ENCODE results near the gene PPT1. TPM values are rescaled to one million over a fixed set of nuclear protein-coding genes. Genes with fewer than 3 reads are reported as not detected.

The PPT1 gene
- 41.4 and 55.4 TPM in 2 replicates for total RNA-seq (2012; rRNA removed)
- 19.9 and 22.7 TPM in 2 replicates for polyA plus RNA-seq (2012; rRNA removed)
- polyA plus RNA-seq (2012; cell fraction: cytosol; rRNA removed), result 9.5 and 13.9 TPM in 2 replicates
- 4.2 and 13.5 TPM in 2 replicates for polyA plus RNA-seq (2012; cell fraction: nucleus; rRNA removed; ENCODE audit: low replicate concordance)
- percentile 62 among the genes with signal in this experiment for Bru-seq, nascent RNA
- percentile 60 among the genes with signal in this experiment for BruChase-seq, experiment 1, labeled RNA remaining after a 6-hour chase
- percentile 50 among the genes with signal in this experiment for BruChase-seq, experiment 2, labeled RNA remaining after a 2-hour chase
- long read RNA-seq, full-length matches to known transcripts, result 48 of 52 reads
- long read RNA-seq, partial matches to known transcripts, result 4 of 52 reads
- long read RNA-seq, other reads (novel, unspliced or antisense), result 0 of 52 reads

- ChIA-PET CTCF (no interaction called here), POLR2A (ENCODE audit: unreplicated experiment) (no interaction called here)
- Histone ChIP-seq H2BK5ac (ENCODE audit: low read depth, low read length, poor library complexity, severe bottlenecking) (no peak within 1 kb of the TSS), H3K79me1 (ENCODE audit: low read depth in 1 of 2, low read length in 2 of 2) (peaks cover 24 to 30% of the 10 kb centered on the region in 2 experiments), H3K4ac (ENCODE audit: low read depth, low read length) (peak within 1 kb of the TSS; percentile 89), H3K4me3 (ENCODE audit: insufficient read depth, low read depth, low read length) (peak within 1 kb of the TSS; percentile 83), H3K4me2 (ENCODE audit: low read depth, low read length) (peak within 1 kb of the TSS; percentile 99), H3K18ac (ENCODE audit: low read depth, low read length) (peak within 1 kb of the TSS; percentile 64; the same call in 1 of the 2 replicates), H3K23ac (ENCODE audit: low read depth, low read length) (peak within 1 kb of the TSS; percentile 80), H3K27me3 (ENCODE audit: control insufficient read depth, insufficient read depth, low read length) (no peaks in the 10 kb centered on the region), H2BK20ac (ENCODE audit: low read depth, low read length) (no peak within 1 kb of the TSS), H2BK120ac (ENCODE audit: low read depth, low read length) (peak within 1 kb of the TSS; percentile 84), H3K27ac (ENCODE audit: insufficient read depth, low read length) (peak within 1 kb of the TSS; percentile 69), H4K20me1 (ENCODE audit: insufficient read depth, low read length) (0 out of 2 replicates have a peak, but pooled peaks cover 2% of the 10 kb centered on the region), H3K9me3 (ENCODE audit: control insufficient read depth, insufficient read depth, low read length) (no peaks in the 10 kb centered on the region), H2BK15ac (ENCODE audit: low read depth, low read length) (peak within 1 kb of the TSS; percentile 70; the same call in 1 of the 3 replicates), H3K14ac (replicated peaks; ENCODE audit: low read depth, low read length) (peak within 1 kb of the TSS; percentile 95), H4K91ac (ENCODE audit: insufficient read depth, low read depth, low read length) (peak within 1 kb of the TSS; percentile 57), H3K9ac (ENCODE audit: low read depth, low read length) (peak within 1 kb of the TSS; percentile 85), H3K36me3 (ENCODE audit: control insufficient read depth, insufficient read depth, low read length) (no peaks in the 10 kb centered on the region), H4K8ac (ENCODE audit: low read depth in 2 of 2, low read length in 2 of 2) (peak within 1 kb of the TSS; percentile 52 to 97), H2AFZ (replicated peaks; ENCODE audit: low read length, poor library complexity) (peak within 1 kb of the TSS; percentile 98), H3K56ac (ENCODE audit: extremely low read depth, insufficient read depth, low read length) (0 out of 2 replicates have a peak within 1 kb of the TSS, but pooled peaks have one; percentile 37), H4K5ac (ENCODE audit: low read depth, low read length) (peak within 1 kb of the TSS; percentile 91), H3K9me1 (ENCODE audit: insufficient read depth, low read length) (peaks cover 10% of the 10 kb centered on the region), H2AK9ac (replicated peaks; ENCODE audit: low read depth, low read length, poor library complexity) (peak within 1 kb of the TSS; percentile 92), H2AK5ac (ENCODE audit: low read depth, low read length) (no peak within 1 kb of the TSS), H3K4me1 (ENCODE audit: control insufficient read depth, insufficient read depth, low read length) (peaks cover 2% of the 10 kb centered on the region; the same call in 1 of the 2 replicates)
- TF ChIP-seq USF2 (IDR thresholded peaks at IDR 0.05; ENCODE audit: low read depth, low read length) (peak; percentile 91), SMC3 (IDR thresholded peaks at IDR 0.05; ENCODE audit: low read depth, low read length) (no peak), RCOR1 (IDR thresholded peaks at IDR 0.05; ENCODE audit: insufficient replicate concordance, low read length) (no peak), POLR2A (IDR thresholded peaks at IDR 0.05; ENCODE audit: low read depth, low read length) (peak; percentile 43; the same call in 1 of the 2 replicates), MAFK (IDR thresholded peaks at IDR 0.05; ENCODE audit: low read depth, low read length) (no peak), ELK1 (IDR thresholded peaks at IDR 0.05; ENCODE audit: borderline replicate concordance, low read depth, low read length) (no peak), CTCF (conservative IDR thresholded peaks at IDR 0.05; ENCODE audit: low read depth, low read length) (peak; percentile 21; the same call in 1 of the 2 replicates), RFX5 (IDR thresholded peaks at IDR 0.05; ENCODE audit: low read depth, low read length) (no peak), FOS (IDR thresholded peaks at IDR 0.05; ENCODE audit: low read depth, low read length) (no peak), CHD1 (IDR thresholded peaks at IDR 0.05; ENCODE audit: low read depth, low read length) (no peak)
- 1% methylated on average over 40 of the region's 51 CpGs; no CpG with 5 or more reads in 1 of the 2 experiments for WGBS, 2 experiments (ENCODE audit: extremely low coverage in 2 of 2, insufficient read length in 1 of 2)
- in situ Hi-C loops (cut with MboI; ENCODE audit: low sequenced_read_pairs), result no loop called here
- DNase-seq (peak; percentile 55), ATAC-seq (ENCODE audit: low read depth) (peak; percentile 95)
- no TSS peak for BruUV-seq (replicated peaks)
- intact Hi-C loops (cut with micrococcal nuclease), result loop anchor here (5.0 kb wide), 1 partner anchor 45 kb away; no protein-coding TSS in a partner anchor
- dilution Hi-C loops (cut with HindIII; ENCODE audit: low sequenced_read_pairs, unreplicated experiment), result no loop called here
These were observed at the start of gene PPT1 for GRCh38 chr1:40096977-40097782. PPT1 (minus strand) TSS chr1:40097252; CDS start chr1:40097238, 14 bp downstream.
